ENCODE results near the gene TGFB1I1.
"Not testable (repeated sequence)": the region's sequence is repeated elsewhere in the genome, so short reads cannot be mapped to it uniquely, and the experiment has no call there.

The TGFB1I1 gene

DNA sequence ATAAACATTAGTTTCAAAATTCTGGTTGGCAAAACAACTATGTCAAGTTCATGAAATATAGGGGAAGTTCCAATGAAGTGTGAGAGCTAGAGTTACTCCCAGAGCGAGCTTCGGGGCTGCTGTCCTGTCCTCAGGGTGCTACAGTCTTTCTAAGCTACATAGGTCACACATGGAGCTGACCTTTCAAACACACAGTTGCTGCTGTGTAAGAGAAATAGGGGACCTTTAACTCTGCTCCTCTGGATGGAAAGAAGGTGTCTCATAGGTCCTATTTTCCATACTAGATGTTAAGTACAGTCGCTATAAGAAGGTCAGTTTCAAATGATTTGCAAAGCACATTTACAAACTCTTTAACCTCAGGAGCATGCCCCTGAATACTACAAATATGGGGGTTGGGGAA is 49.4 kb downstream of the TGFB1I1 start:
- no peak for DNase-seq

DNA sequence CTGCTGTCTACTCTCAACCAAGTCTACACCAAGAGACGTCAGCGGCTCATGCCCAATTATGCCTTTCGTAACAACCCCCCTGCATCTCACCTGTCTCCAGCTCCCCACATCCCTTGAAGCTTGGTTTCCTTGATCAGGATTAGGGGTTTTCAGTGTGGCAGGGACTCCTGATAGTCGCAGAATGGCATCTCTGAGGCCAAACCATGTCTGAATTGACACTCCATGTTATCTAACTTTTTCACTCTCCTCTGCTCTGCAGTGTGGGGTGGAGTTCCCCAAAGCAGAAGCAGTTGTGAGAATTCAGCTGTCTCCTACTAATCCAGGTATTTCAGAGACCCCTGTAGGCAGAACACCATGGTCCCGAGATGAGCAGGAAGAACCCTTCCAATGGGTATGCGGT is 50.1 kb downstream of the TGFB1I1 start:
- no peak for DNase-seq

DNA sequence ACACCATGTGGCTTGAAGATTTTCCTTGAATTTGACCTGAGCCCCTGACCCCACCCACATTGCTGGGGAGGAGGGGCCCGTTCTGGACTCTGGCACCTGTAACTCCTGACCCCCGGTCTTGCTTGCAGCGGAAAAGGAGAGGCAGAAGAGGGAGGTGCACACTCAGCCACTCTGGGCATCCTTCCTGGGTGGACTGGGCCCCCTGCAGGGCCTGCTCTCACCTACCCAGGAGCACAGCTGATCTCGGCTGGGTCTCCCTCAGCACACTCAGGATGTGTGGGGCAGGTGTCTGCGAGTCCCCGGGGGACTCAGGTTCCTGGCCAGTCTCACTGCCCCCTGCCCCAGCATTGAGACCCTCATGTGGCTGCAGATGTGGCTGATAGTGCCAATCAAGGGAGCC is 51.8 kb downstream of the TGFB1I1 start:
- not testable (repeated sequence) for DNase-seq

DNA sequence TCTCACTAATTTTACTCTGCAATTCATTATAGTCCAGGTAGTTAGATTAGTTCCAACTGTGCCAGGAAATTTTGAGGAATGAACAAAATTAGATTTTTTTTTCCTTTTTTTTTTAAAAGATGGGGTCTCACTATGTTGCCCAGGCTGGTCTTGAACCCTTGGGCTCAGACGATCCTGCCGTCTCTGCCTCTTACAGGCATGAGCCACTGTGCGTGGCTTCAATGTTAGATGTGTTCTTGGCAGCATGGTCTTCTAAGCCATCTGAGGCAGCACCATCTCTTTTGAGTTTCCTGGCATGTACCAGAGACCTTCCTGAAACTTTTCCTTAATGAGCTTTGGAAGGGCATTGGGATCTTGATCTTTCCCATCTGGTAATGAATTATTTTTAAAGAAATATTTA is 53.2 kb downstream of the TGFB1I1 start:
- no peak for DNase-seq

Data from SHP77 (cell line).